ENCODE measurements around the gene LRFN2.

Gene LRFN2

GRCh38 chr6:40466986-40467539 is 120.1 kb downstream of the LRFN2 start:
- Histone ChIP-seq H3K36me3 (ENCODE audit: control insufficient read depth, insufficient read depth, low read length) (no peaks in the 10 kb centered on the region), H3K27ac (ENCODE audit: low read depth, low read length, severe bottlenecking) (no peak overlapping the region), H3K9me3 (ENCODE audit: control insufficient read depth, low read length) (no peaks in the 10 kb centered on the region), H3K4me3 (ENCODE audit: extremely low read depth, insufficient read depth, low read length, poor library complexity, severe bottlenecking) (no peak overlapping the region), H3K4me1 (ENCODE audit: control insufficient read depth, insufficient read depth, low read length, poor library complexity, severe bottlenecking) (no peaks in the 10 kb centered on the region)
- WGBS, 2 experiments (ENCODE audit: insufficient coverage in 2 of 2) = 80 to 100% methylated on average over 2 of the region's 3 CpGs

- no peaks in the 10 kb centered on the region for H3K4me1 ChIP-seq (ENCODE audit: control insufficient read depth, insufficient read depth, low read length, poor library complexity, severe bottlenecking)
- H3K4me3 ChIP-seq (ENCODE audit: extremely low read depth, insufficient read depth, low read length, poor library complexity, severe bottlenecking) = no peak overlapping the region
- no peak overlapping the region for H3K27ac ChIP-seq (ENCODE audit: low read depth, low read length, severe bottlenecking)
- 100% methylated on average over 1 of the region's 3 CpGs; no CpG with 5 or more reads in 1 of the 2 experiments for WGBS, 2 experiments (ENCODE audit: insufficient coverage in 2 of 2)
- H3K36me3 ChIP-seq (ENCODE audit: control insufficient read depth, insufficient read depth, low read length) = no peaks in the 10 kb centered on the region
- no peaks in the 10 kb centered on the region for H3K9me3 ChIP-seq (ENCODE audit: control insufficient read depth, low read length)
Observed at GRCh38 chr6:40461643-40462042, 125.5 kb downstream of the LRFN2 start.

GRCh38 chr6:40460380-40460779 is 126.8 kb downstream of the LRFN2 start:
- WGBS, 2 experiments (ENCODE audit: insufficient coverage in 2 of 2) = 80 to 86% methylated on average over 1 of the region's 1 CpG
- Histone ChIP-seq H3K27ac (ENCODE audit: low read depth, low read length, severe bottlenecking) (no peak overlapping the region), H3K4me3 (ENCODE audit: extremely low read depth, insufficient read depth, low read length, poor library complexity, severe bottlenecking) (no peak overlapping the region), H3K9me3 (ENCODE audit: control insufficient read depth, low read length) (no peaks in the 10 kb centered on the region), H3K4me1 (ENCODE audit: control insufficient read depth, insufficient read depth, low read length, poor library complexity, severe bottlenecking) (no peaks in the 10 kb centered on the region), H3K36me3 (ENCODE audit: control insufficient read depth, insufficient read depth, low read length) (no peaks in the 10 kb centered on the region)

- 100% methylated on average over 1 of the region's 1 CpG; no CpG with 5 or more reads in 1 of the 2 experiments for WGBS, 2 experiments (ENCODE audit: insufficient coverage in 2 of 2)
- Histone ChIP-seq H3K9me3 (ENCODE audit: control insufficient read depth, low read length) (no peaks in the 10 kb centered on the region), H3K36me3 (ENCODE audit: control insufficient read depth, insufficient read depth, low read length) (no peaks in the 10 kb centered on the region), H3K4me3 (ENCODE audit: extremely low read depth, insufficient read depth, low read length, poor library complexity, severe bottlenecking) (no peak overlapping the region), H3K4me1 (ENCODE audit: control insufficient read depth, insufficient read depth, low read length, poor library complexity, severe bottlenecking) (no peaks in the 10 kb centered on the region), H3K27ac (ENCODE audit: low read depth, low read length, severe bottlenecking) (no peak overlapping the region)
Observed at GRCh38 chr6:40457261-40457660, 129.9 kb downstream of the LRFN2 start.

- 75 to 94% methylated on average over 1 to 4 of the region's 5 CpGs for WGBS, 2 experiments (ENCODE audit: insufficient coverage in 2 of 2)
- H3K4me3 ChIP-seq (ENCODE audit: extremely low read depth, insufficient read depth, low read length, poor library complexity, severe bottlenecking) = no peak overlapping the region
- no peaks in the 10 kb centered on the region for H3K9me3 ChIP-seq (ENCODE audit: control insufficient read depth, low read length)
- no peaks in the 10 kb centered on the region for H3K4me1 ChIP-seq (ENCODE audit: control insufficient read depth, insufficient read depth, low read length, poor library complexity, severe bottlenecking)
- H3K27ac ChIP-seq (ENCODE audit: low read depth, low read length, severe bottlenecking) = no peak overlapping the region
- no peaks in the 10 kb centered on the region for H3K36me3 ChIP-seq (ENCODE audit: control insufficient read depth, insufficient read depth, low read length)
Observed at GRCh38 chr6:40456390-40457013, 130.7 kb downstream of the LRFN2 start.

GRCh38 chr6:40455686-40456389 is 131.3 kb downstream of the LRFN2 start:
- no peaks in the 10 kb centered on the region for H3K9me3 ChIP-seq (ENCODE audit: control insufficient read depth, low read length)
- H3K27ac ChIP-seq (ENCODE audit: low read depth, low read length, severe bottlenecking) = no peak overlapping the region
- no peaks in the 10 kb centered on the region for H3K36me3 ChIP-seq (ENCODE audit: control insufficient read depth, insufficient read depth, low read length)
- WGBS, 2 experiments (ENCODE audit: insufficient coverage in 2 of 2) = 60% methylated on average over 1 of the region's 1 CpG; no CpG with 5 or more reads in 1 of the 2 experiments
- H3K4me1 ChIP-seq (ENCODE audit: control insufficient read depth, insufficient read depth, low read length, poor library complexity, severe bottlenecking) = no peaks in the 10 kb centered on the region
- H3K4me3 ChIP-seq (ENCODE audit: extremely low read depth, insufficient read depth, low read length, poor library complexity, severe bottlenecking) = no peak overlapping the region

- Histone ChIP-seq H3K9me3 (ENCODE audit: control insufficient read depth, low read length) (no peaks in the 10 kb centered on the region), H3K4me1 (ENCODE audit: control insufficient read depth, insufficient read depth, low read length, poor library complexity, severe bottlenecking) (no peaks in the 10 kb centered on the region), H3K4me3 (ENCODE audit: extremely low read depth, insufficient read depth, low read length, poor library complexity, severe bottlenecking) (no peak overlapping the region), H3K27ac (ENCODE audit: low read depth, low read length, severe bottlenecking) (no peak overlapping the region), H3K36me3 (ENCODE audit: control insufficient read depth, insufficient read depth, low read length) (no peaks in the 10 kb centered on the region)
- WGBS, 2 experiments (ENCODE audit: insufficient coverage in 2 of 2) = 93 to 100% methylated on average over 2 to 4 of the region's 4 CpGs
Observed at GRCh38 chr6:40450483-40450882, 136.7 kb downstream of the LRFN2 start.

- Histone ChIP-seq H3K4me3 (ENCODE audit: extremely low read depth, insufficient read depth, low read length, poor library complexity, severe bottlenecking) (no peak overlapping the region), H3K9me3 (ENCODE audit: control insufficient read depth, low read length) (no peaks in the 10 kb centered on the region), H3K27ac (ENCODE audit: low read depth, low read length, severe bottlenecking) (no peak overlapping the region), H3K36me3 (ENCODE audit: control insufficient read depth, insufficient read depth, low read length) (no peaks in the 10 kb centered on the region), H3K4me1 (ENCODE audit: control insufficient read depth, insufficient read depth, low read length, poor library complexity, severe bottlenecking) (no peaks in the 10 kb centered on the region)
- WGBS, 2 experiments (ENCODE audit: insufficient coverage in 2 of 2) = no CpG with 5 or more reads among the region's 1 CpG
Observed at GRCh38 chr6:40444811-40445210, 142.4 kb downstream of the LRFN2 start.

GRCh38 chr6:40444312-40444711 is 142.9 kb downstream of the LRFN2 start:
- 78 to 85% methylated on average over 2 to 3 of the region's 3 CpGs for WGBS, 2 experiments (ENCODE audit: insufficient coverage in 2 of 2)
- no peaks in the 10 kb centered on the region for H3K9me3 ChIP-seq (ENCODE audit: control insufficient read depth, low read length)
- H3K36me3 ChIP-seq (ENCODE audit: control insufficient read depth, insufficient read depth, low read length) = no peaks in the 10 kb centered on the region
- H3K4me3 ChIP-seq (ENCODE audit: extremely low read depth, insufficient read depth, low read length, poor library complexity, severe bottlenecking) = no peak overlapping the region
- H3K4me1 ChIP-seq (ENCODE audit: control insufficient read depth, insufficient read depth, low read length, poor library complexity, severe bottlenecking) = no peaks in the 10 kb centered on the region
- no peak overlapping the region for H3K27ac ChIP-seq (ENCODE audit: low read depth, low read length, severe bottlenecking)

- WGBS, 2 experiments (ENCODE audit: insufficient coverage in 2 of 2) = 60% methylated on average over 1 of the region's 2 CpGs; no CpG with 5 or more reads in 1 of the 2 experiments
- Histone ChIP-seq H3K4me3 (ENCODE audit: extremely low read depth, insufficient read depth, low read length, poor library complexity, severe bottlenecking) (no peak overlapping the region), H3K9me3 (ENCODE audit: control insufficient read depth, low read length) (no peaks in the 10 kb centered on the region), H3K36me3 (ENCODE audit: control insufficient read depth, insufficient read depth, low read length) (no peaks in the 10 kb centered on the region), H3K27ac (ENCODE audit: low read depth, low read length, severe bottlenecking) (no peak overlapping the region), H3K4me1 (ENCODE audit: control insufficient read depth, insufficient read depth, low read length, poor library complexity, severe bottlenecking) (no peaks in the 10 kb centered on the region)
Observed at GRCh38 chr6:40443842-40444241, 143.3 kb downstream of the LRFN2 start.

- no peaks in the 10 kb centered on the region for H3K4me1 ChIP-seq (ENCODE audit: control insufficient read depth, insufficient read depth, low read length, poor library complexity, severe bottlenecking)
- H3K9me3 ChIP-seq (ENCODE audit: control insufficient read depth, low read length) = no peaks in the 10 kb centered on the region
- no peaks in the 10 kb centered on the region for H3K36me3 ChIP-seq (ENCODE audit: control insufficient read depth, insufficient read depth, low read length)
- H3K4me3 ChIP-seq (ENCODE audit: extremely low read depth, insufficient read depth, low read length, poor library complexity, severe bottlenecking) = no peak overlapping the region
- no peak overlapping the region for H3K27ac ChIP-seq (ENCODE audit: low read depth, low read length, severe bottlenecking)
- 86% methylated on average over 2 of the region's 3 CpGs; no CpG with 5 or more reads in 1 of the 2 experiments for WGBS, 2 experiments (ENCODE audit: insufficient coverage in 2 of 2)
Observed at GRCh38 chr6:40442591-40442990, 144.6 kb downstream of the LRFN2 start.
